PC-9 (cell line): ENCODE measurements around the gene OR52N4. TPM values are rescaled to one million over a fixed set of nuclear protein-coding genes. Genes with fewer than 3 reads are reported as not detected.

Source experiments
- Bru-seq: library from RNA; stranded (reverse); fragments of 400-500 nt; gene quantifications from one replicate; lab custom pipeline; 2021; lab: Mats Ljungman, UMichigan
- BruChase-seq, 2 experiments: library from RNA; stranded (reverse); fragments of 400-500 nt; gene quantifications; one replicate each; lab custom pipeline; 2021; lab: Mats Ljungman, UMichigan
- BruUV-seq: library from RNA; stranded (reverse); fragments of 400-500 nt; replicated peaks from 2 replicates; lab custom pipeline; 2021; lab: Mats Ljungman, UMichigan
- CTCF ChIA-PET: fragments of 300-600 bp; sonication (Branson Sonifier 250); formaldehyde crosslinking; loops from one replicate; lab custom pipeline; 2022; ENCODE audit warnings: antibody characterized with exemption; lab: Charles Lee
- POLR2A ChIA-PET: fragments of 300-600 bp; sonication (Branson Sonifier 250); formaldehyde crosslinking; loops from one replicate; lab custom pipeline; 2022; ENCODE audit warnings: antibody characterized with exemption; ENCODE audit not compliant: unreplicated experiment; lab: Charles Lee
- DNase-seq, 2 experiments: peaks; one replicate each; pipeline versions ENCODE4 v3.0.0 to v3.0.0-alpha.2; 2015 to 2022; ENCODE audit warnings: mixed read lengths in 1 of 2
- H2AFZ ChIP-seq: fragments of 200-600 bp; sonication (generic); 2 replicates; pipeline ENCODE4 v1.8.1; 2017; ENCODE audit warnings: antibody characterized with exemption
- H3F3A ChIP-seq: fragments of 200-600 bp; sonication (generic); 2 replicates; pipeline ENCODE4 v1.8.1; 2017; ENCODE audit warnings: antibody characterized with exemption, mild to moderate bottlenecking, low read depth; ENCODE audit not compliant: insufficient read depth
- H3K27ac ChIP-seq: fragments of 200-600 bp; sonication (generic); 2 replicates; pipeline ENCODE4 v1.6.1; 2016; ENCODE audit warnings: mixed run types
- H3K27me3 ChIP-seq: fragments of 200-600 bp; sonication (generic); 2 replicates; pipeline ENCODE4 v1.6.1; 2016; ENCODE audit warnings: low read depth, mixed run types; ENCODE audit not compliant: insufficient read depth
- H3K36me3 ChIP-seq: fragments of 200-600 bp; sonication (generic); 2 replicates; pipeline ENCODE4 v1.6.1; 2016; ENCODE audit warnings: low read depth, mixed run types
- H3K4me1 ChIP-seq: fragments of 200-600 bp; sonication (generic); replicated peaks from 2 replicates; pipeline ENCODE4 v1.6.1; 2016; ENCODE audit warnings: mixed run types; ENCODE audit not compliant: insufficient read depth
- H3K4me2 ChIP-seq: fragments of 200-600 bp; sonication (generic); 2 replicates; pipeline ENCODE4 v1.6.1; 2017; ENCODE audit warnings: mixed run types
- H3K4me3 ChIP-seq: fragments of 200-600 bp; sonication (generic); 2 replicates; pipeline ENCODE4 v1.6.1; 2016; ENCODE audit warnings: mixed run types
- H3K79me2 ChIP-seq: fragments of 200-600 bp; sonication (generic); 2 replicates; pipeline ENCODE4 v1.6.1; 2017; ENCODE audit warnings: low read depth, mixed run types
- H3K9me2 ChIP-seq: fragments of 200-600 bp; sonication (generic); 2 replicates; pipeline ENCODE4 v1.8.1; 2017; ENCODE audit warnings: mild to moderate bottlenecking; ENCODE audit not compliant: insufficient read depth
- H3K9me3 ChIP-seq: fragments of 200-600 bp; sonication (generic); 2 replicates; pipeline ENCODE4 v1.8.1; 2016; ENCODE audit warnings: low read depth; ENCODE audit not compliant: insufficient read depth
- H4K20me1 ChIP-seq: fragments of 200-600 bp; sonication (generic); 2 replicates; pipeline ENCODE4 v1.8.1; 2017; ENCODE audit not compliant: insufficient read depth
- EZH2 ChIP-seq: fragments of 200-600 bp; sonication (generic); IDR thresholded peaks from 2 replicates; pipeline ENCODE4 v1.8.0; 2017; ENCODE audit warnings: antibody characterized with exemption, low read depth
- intact Hi-C: fragments of 100-400 bp; cut with micrococcal nuclease; formaldehyde crosslinking; loops from one replicate; pipeline ENCODE4 v1.10.0; 2022; ENCODE audit not compliant: unreplicated experiment
- long read RNA-seq: library from polyadenylated mRNA; stranded (forward); transcript quantifications from one replicate; pipeline ENCODE4 v2.0.0, GENCODE V29; 2022
- total RNA-seq: library from RNA; stranded (reverse); gene quantifications from 2 replicates; pipeline ENCODE4 v1.2.3, GENCODE V29; 2021
- TF ChIP-seq, protein P1 (sequence below): fragments of 200-600 bp; sonication (generic); conservative IDR thresholded peaks from 2 replicates; pipeline ENCODE4 v1.6.1; 2017; ENCODE audit warnings: mixed run types, antibody characterized with exemption, mild to moderate bottlenecking, moderate library complexity

The OR52N4 gene
- total RNA-seq: not detected in 2 replicates
- Bru-seq, nascent RNA: not detected
- BruChase-seq, experiment 1, labeled RNA remaining after a 2-hour chase: not detected
- not detected for BruChase-seq, experiment 2, labeled RNA remaining after a 6-hour chase
- long read RNA-seq: 0 reads

DNA sequence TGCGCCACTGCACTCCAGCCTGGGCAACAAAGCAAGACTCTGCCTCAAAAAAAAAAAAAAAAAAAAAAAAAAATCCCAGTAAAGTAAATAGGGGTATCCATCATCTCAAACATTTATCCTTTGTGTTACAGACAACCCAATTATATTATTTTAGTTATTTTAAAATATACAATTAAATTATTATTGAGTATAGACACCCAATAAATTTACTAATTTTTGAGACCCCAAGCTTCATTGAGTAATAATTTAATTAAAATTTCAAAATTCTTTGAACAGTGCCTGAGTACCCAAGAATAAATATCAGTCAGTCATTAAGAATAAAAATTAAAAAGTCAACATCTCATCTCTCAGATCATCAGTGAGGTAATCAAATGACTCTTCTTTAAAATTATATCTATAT is at the start of gene OR52N4:
Gene OR52N4 (plus strand): TSS at position 301 of the 400 bp plus-strand sequence. CDS start 498 bp downstream, outside the sequence.
- Histone ChIP-seq H3K4me3 (no peak within 1 kb of the TSS), H3K27ac (no peak within 1 kb of the TSS), H3F3A (no peaks in the 10 kb centered on the region), H3K79me2 (no peaks in the 10 kb centered on the region), H3K9me2 (0 out of 2 replicates have a peak, but pooled peaks cover 3% of the 10 kb centered on the region), H3K9me3 (no peaks in the 10 kb centered on the region), H3K4me1 (no peaks in the 10 kb centered on the region), H4K20me1 (no peaks in the 10 kb centered on the region), H3K36me3 (no peaks in the 10 kb centered on the region), H3K27me3 (no peaks in the 10 kb centered on the region), H2AFZ (no peak within 1 kb of the TSS), H3K4me2 (no peak within 1 kb of the TSS)
- intact Hi-C loops: no loop called here
- ChIA-PET CTCF (no interaction called here), POLR2A (no interaction called here)
- no peak for DNase-seq
- BruUV-seq: no TSS peak
- TF ChIP-seq, protein P1, sequence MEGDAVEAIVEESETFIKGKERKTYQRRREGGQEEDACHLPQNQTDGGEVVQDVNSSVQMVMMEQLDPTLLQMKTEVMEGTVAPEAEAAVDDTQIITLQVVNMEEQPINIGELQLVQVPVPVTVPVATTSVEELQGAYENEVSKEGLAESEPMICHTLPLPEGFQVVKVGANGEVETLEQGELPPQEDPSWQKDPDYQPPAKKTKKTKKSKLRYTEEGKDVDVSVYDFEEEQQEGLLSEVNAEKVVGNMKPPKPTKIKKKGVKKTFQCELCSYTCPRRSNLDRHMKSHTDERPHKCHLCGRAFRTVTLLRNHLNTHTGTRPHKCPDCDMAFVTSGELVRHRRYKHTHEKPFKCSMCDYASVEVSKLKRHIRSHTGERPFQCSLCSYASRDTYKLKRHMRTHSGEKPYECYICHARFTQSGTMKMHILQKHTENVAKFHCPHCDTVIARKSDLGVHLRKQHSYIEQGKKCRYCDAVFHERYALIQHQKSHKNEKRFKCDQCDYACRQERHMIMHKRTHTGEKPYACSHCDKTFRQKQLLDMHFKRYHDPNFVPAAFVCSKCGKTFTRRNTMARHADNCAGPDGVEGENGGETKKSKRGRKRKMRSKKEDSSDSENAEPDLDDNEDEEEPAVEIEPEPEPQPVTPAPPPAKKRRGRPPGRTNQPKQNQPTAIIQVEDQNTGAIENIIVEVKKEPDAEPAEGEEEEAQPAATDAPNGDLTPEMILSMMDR: no peak
- no peak for TF ChIP-seq EZH2

DNA sequence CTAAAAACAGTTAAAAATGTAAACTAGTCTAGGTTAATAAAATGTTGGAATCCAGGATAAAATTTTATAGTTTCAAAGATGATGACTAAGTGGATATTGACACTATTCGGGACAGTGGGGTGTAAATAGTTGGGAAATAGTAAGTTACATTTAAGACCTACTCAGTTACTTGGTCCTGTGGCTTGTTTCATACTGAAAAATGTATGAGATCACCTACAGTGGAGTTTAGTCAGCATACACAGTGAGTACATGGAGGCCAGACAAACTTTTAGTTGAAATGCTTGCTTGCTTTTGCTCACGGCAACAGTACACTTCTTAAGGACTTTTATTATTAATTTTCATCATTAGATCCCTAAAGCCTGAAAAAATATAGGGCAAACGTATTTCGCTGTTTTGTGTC is 48.4 kb upstream of the OR52N4 start:
- Histone ChIP-seq H3K9me3 (no peaks in the 10 kb centered on the region), H3K27me3 (no peaks in the 10 kb centered on the region), H3K4me2 (no peak overlapping the region), H4K20me1 (no peaks in the 10 kb centered on the region), H3K4me3 (no peak overlapping the region), H2AFZ (no peak overlapping the region), H3K79me2 (no peaks in the 10 kb centered on the region), H3F3A (no peaks in the 10 kb centered on the region), H3K4me1 (no peaks in the 10 kb centered on the region), H3K27ac (no peak overlapping the region), H3K36me3 (no peaks in the 10 kb centered on the region), H3K9me2 (no peaks in the 10 kb centered on the region)
- no peak for DNase-seq
- intact Hi-C loops: no loop called here
- no TSS peak for BruUV-seq
- CTCF ChIA-PET: no interaction called here
- POLR2A ChIA-PET: no interaction called here
- TF ChIP-seq EZH2: no peak
- TF ChIP-seq, protein P1: no peak

DNA sequence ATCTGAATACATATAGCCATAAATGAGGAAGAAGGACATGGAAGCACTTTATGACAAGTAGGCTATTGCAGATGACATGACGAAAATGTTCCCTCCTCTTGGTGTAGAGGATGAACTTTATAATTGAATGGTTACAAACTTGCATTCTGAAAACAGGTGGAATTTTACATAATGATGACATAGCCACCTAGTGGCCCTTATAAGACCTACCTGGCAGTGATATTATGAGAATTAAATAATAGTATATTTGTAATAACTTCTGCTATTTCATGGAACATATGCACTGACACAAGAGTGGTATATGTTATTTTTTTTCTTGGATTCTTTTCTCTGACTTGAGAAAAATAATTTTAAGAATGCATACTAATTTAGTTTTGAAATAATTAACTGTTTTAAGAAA is 41.5 kb upstream of the OR52N4 start:
- Histone ChIP-seq H3K4me3 (no peak overlapping the region), H3F3A (no peaks in the 10 kb centered on the region), H3K27ac (no peak overlapping the region), H2AFZ (no peak overlapping the region), H3K4me2 (no peak overlapping the region), H3K27me3 (no peaks in the 10 kb centered on the region), H3K79me2 (no peaks in the 10 kb centered on the region), H3K9me2 (no peaks in the 10 kb centered on the region), H3K9me3 (no peaks in the 10 kb centered on the region), H3K36me3 (no peaks in the 10 kb centered on the region), H4K20me1 (no peaks in the 10 kb centered on the region), H3K4me1 (no peaks in the 10 kb centered on the region)
- ChIA-PET POLR2A (no interaction called here), CTCF (interaction anchor here (0.7 kb wide), 1 partner anchor 156 kb away, joined by 3 read pairs; no protein-coding TSS in a partner anchor)
- TF ChIP-seq, protein P1: peak; percentile 68
- TF ChIP-seq EZH2: no peak
- BruUV-seq: no TSS peak
- no peak for DNase-seq
- intact Hi-C loops: loop anchor here (2.0 kb wide), 1 partner anchor 236 kb away; no protein-coding TSS in a partner anchor
